Transverse colon (tissue), 4 donors: ENCODE measurements around the gene ZBTB7A. TPM values are rescaled to one million over a fixed set of nuclear protein-coding genes. Genes with fewer than 3 reads are reported as not detected.
A peak's percentile ranks its signal among the peaks of the same experiment; 100 is the strongest.

Source experiments
- DNase-seq: peaks from one replicate; pipeline ENCODE4 v3.0.0-alpha.2; 2019
- H3K27ac ChIP-seq, 4 donors: fragments of 200-600 bp; sonication (generic); 2 replicates each; pipeline ENCODE4 v1.5.1; 2016 to 2018; ENCODE audit warnings: inconsistent platforms in 4 of 4
- H3K27me3 ChIP-seq: fragments of 200-600 bp; sonication (generic); 2 replicates; pipeline ENCODE4 v1.5.1; 2017; ENCODE audit warnings: inconsistent platforms
- H3K36me3 ChIP-seq, 4 donors: fragments of 200-600 bp; sonication (generic); 2 replicates each; pipeline ENCODE4 v1.5.1; 2017 to 2019; ENCODE audit warnings: inconsistent platforms in 4 of 4
- H3K4me1 ChIP-seq, 4 donors: fragments of 200-600 bp; sonication (generic); 2 replicates each; pipeline ENCODE4 v1.5.1; 2017 to 2020; ENCODE audit warnings: inconsistent platforms in 4 of 4
- H3K4me3 ChIP-seq, 4 donors: fragments of 200-600 bp; sonication (generic); 1 replicate in 1 of 4; 2 replicates in 3 of 4; pipeline versions ENCODE4 v1.5.1 to v1.6.1; 2017 to 2019; ENCODE audit warnings: inconsistent platforms in 4 of 4
- H3K9me3 ChIP-seq, 2 donors: fragments of 200-600 bp; sonication (generic); 2 replicates each; pipeline ENCODE4 v1.5.1; 2017 to 2019; ENCODE audit warnings: inconsistent platforms in 2 of 2
- CTCF ChIP-seq, 5 experiments: fragments of 200-600 bp in 3 of 5; fragments of 450-650 bp in 2 of 5; sonication (generic) in 3 of 5; IDR thresholded peaks; 1 replicate in 2 of 5; 2 replicates in 3 of 5; pipeline ENCODE4 v1.5.1; 2016 to 2017; ENCODE audit warnings: antibody characterized with exemption in 5 of 5, inconsistent platforms in 3 of 5, mild to moderate bottlenecking in 2 of 5, moderate library complexity in 1 of 5
- EP300 ChIP-seq: sonication (generic); formaldehyde crosslinking; IDR thresholded peaks from one replicate; pipeline ENCODE4 v1.6.1; 2017; ENCODE audit warnings: antibody characterized with exemption, low read depth
- POLR2A ChIP-seq: fragments of 450-650 bp; IDR thresholded peaks from one replicate; pipeline ENCODE4 v1.6.1; 2016; ENCODE audit warnings: antibody characterized with exemption, mild to moderate bottlenecking, moderate library complexity
- POLR2AphosphoS5 ChIP-seq, 3 donors: sonication (generic); formaldehyde crosslinking; IDR thresholded peaks; one replicate each; pipeline ENCODE4 v1.6.1; 2016; ENCODE audit warnings: antibody characterized with exemption in 3 of 3
- WGBS, 2 donors: methylation state at CpG; one replicate each; pipeline ENCODE4 v1.1.5; 2018; ENCODE audit warnings: low coverage in 1 of 2; 5-methylcytosine and 5-hydroxymethylcytosine counted together
- in situ Hi-C, 4 donors: fragments of 200-750 bp; cut with MboI; loops; one replicate each; pipeline versions ENCODE4 v1.15.0 to v1.15.1; 2017; ENCODE audit warnings: low sequenced_read_pairs in 3 of 4, low pct_ligation_motif_present in 1 of 4, low pct_unique_long_range_greater_than_20kb in 1 of 4
- intact Hi-C: fragments of 100-400 bp; cut with DNase I; formaldehyde crosslinking; loops from one replicate; pipeline ENCODE4 v1.15.1; 2023; ENCODE audit warnings: low total_unique reads
- total RNA-seq, 4 donors: library from RNA; depleted of rRNA; stranded (reverse); fragments of >200 nt; gene quantifications; one replicate each; pipeline ENCODE4 v1.1.0, GENCODE V29; 2016

The ZBTB7A gene
- total RNA-seq, 4 donors from 2014 or later = 101 to 224 (median 141) TPM

- DNase-seq = no peak
- intact Hi-C loops = no loop called here
- in situ Hi-C loops = no loop called here
- no peaks in the 10 kb centered on the region for H3K27me3 ChIP-seq
- WGBS, 2 donors = 93% methylated on average over 14 of the region's 38 CpGs; no CpG with 5 or more reads in 1 of the 2 donors
- peaks cover 0 to 29% (median 8%) of the 10 kb centered on the region in 4 donors for H3K36me3 ChIP-seq
- TF ChIP-seq POLR2AphosphoS5 (IDR thresholded peaks at IDR 0.05) (no peak), POLR2A (no peak), CTCF (IDR thresholded peaks at IDR 0.05) (no peak), EP300 (no peak)
- H3K4me1 ChIP-seq = peaks cover 8 to 20% (median 20%) of the 10 kb centered on the region in 4 donors
- H3K4me3 ChIP-seq = no peak overlapping the region
- no peaks in the 10 kb centered on the region for H3K9me3 ChIP-seq
- H3K27ac ChIP-seq = no peak overlapping the region
Observed at GRCh38 chr19:4099041-4099764, 32.5 kb upstream of the ZBTB7A start.

- peaks cover 0 to 29% (median 8%) of the 10 kb centered on the region in 4 donors for H3K36me3 ChIP-seq
- WGBS, 2 donors = 90% methylated on average over 18 of the region's 18 CpGs; no CpG with 5 or more reads in 1 of the 2 donors
- in situ Hi-C loops (no loop called here), intact Hi-C loops (no loop called here)
- H3K4me3 ChIP-seq = no peak overlapping the region
- H3K4me1 ChIP-seq = peaks cover 8 to 20% (median 20%) of the 10 kb centered on the region in 4 donors
- TF ChIP-seq EP300 (no peak), CTCF (IDR thresholded peaks at IDR 0.05) (no peak), POLR2A (no peak), POLR2AphosphoS5 (IDR thresholded peaks at IDR 0.05) (no peak)
- DNase-seq = no peak
- H3K27ac ChIP-seq = no peak overlapping the region
- no peaks in the 10 kb centered on the region for H3K27me3 ChIP-seq
- no peaks in the 10 kb centered on the region for H3K9me3 ChIP-seq
Observed at GRCh38 chr19:4098493-4098892, 31.8 kb upstream of the ZBTB7A start.

GRCh38 chr19:4097501-4097900 is 30.8 kb upstream of the ZBTB7A start:
- H3K27me3 ChIP-seq = no peaks in the 10 kb centered on the region
- TF ChIP-seq CTCF (IDR thresholded peaks at IDR 0.05) = no peak
- TF ChIP-seq EP300 = no peak
- TF ChIP-seq POLR2AphosphoS5 (IDR thresholded peaks at IDR 0.05) = no peak
- TF ChIP-seq POLR2A = no peak
- no peak for DNase-seq
- no peaks in the 10 kb centered on the region for H3K9me3 ChIP-seq
- H3K4me1 ChIP-seq = peaks cover 8 to 20% (median 20%) of the 10 kb centered on the region in 4 donors
- H3K4me3 ChIP-seq = no peak overlapping the region
- H3K27ac ChIP-seq = peak overlapping the region; percentile 85 to 89 (median 87)
- H3K36me3 ChIP-seq = peaks cover 0 to 28% (median 8%) of the 10 kb centered on the region in 4 donors
- intact Hi-C loops (no loop called here), in situ Hi-C loops (no loop called here)
- WGBS, 2 donors = 82% methylated on average over 9 of the region's 11 CpGs; no CpG with 5 or more reads in 1 of the 2 donors

GRCh38 chr19:4096049-4096892 is 29.6 kb upstream of the ZBTB7A start:
- H3K4me3 ChIP-seq = no peak overlapping the region
- H3K4me1 ChIP-seq = peaks cover 8 to 20% (median 20%) of the 10 kb centered on the region in 4 donors
- peak; percentile 91 for DNase-seq
- H3K27me3 ChIP-seq = no peaks in the 10 kb centered on the region
- 77 to 100% methylated on average over 1 to 31 of the region's 31 CpGs for WGBS, 2 donors
- peaks cover 0 to 15% (median 4%) of the 10 kb centered on the region in 4 donors for H3K36me3 ChIP-seq
- no peaks in the 10 kb centered on the region for H3K9me3 ChIP-seq
- in situ Hi-C loops (no loop called here), intact Hi-C loops (no loop called here)
- TF ChIP-seq POLR2A (peak; percentile 49), CTCF (IDR thresholded peaks at IDR 0.05) (no peak), EP300 (peak; percentile 48), POLR2AphosphoS5 (IDR thresholded peaks at IDR 0.05) (peak in 2 of 3 donors; percentile 58 to 65)
- peak overlapping the region; percentile 85 to 89 (median 87) for H3K27ac ChIP-seq
